ENCODE measurements around the gene XIRP1.

- TF ChIP-seq CTCF (IDR thresholded peaks at IDR 0.05) (no peak), POLR2A (IDR thresholded peaks at IDR 0.05) (no peak)
Measured at GRCh38 chr3:39173318-39174125, 18.9 kb downstream of the XIRP1 start.

All from thyroid gland (tissue), 4 donors.